GM06990 (cell line): ENCODE results near the gene TET1.

Experiments
- DNase-seq: peaks from one replicate; pipeline ENCODE4 v3.0.0-alpha.2; 2011; ENCODE audit not compliant: insufficient read length; ENCODE audit errors: extremely low read depth
- H3K27me3 ChIP-seq: replicated peaks from 2 replicates; pipeline ENCODE4 v1.6.0; 2011; ENCODE audit warnings: low read length; ENCODE audit not compliant: control insufficient read depth, insufficient read depth
- H3K36me3 ChIP-seq: 2 replicates; pipeline ENCODE4 v1.5.1; 2011; ENCODE audit warnings: low read length; ENCODE audit not compliant: control insufficient read depth, insufficient read depth
- H3K4me3 ChIP-seq: replicated peaks from 2 replicates; pipeline ENCODE4 v1.5.1; 2011; ENCODE audit warnings: low read depth, mild to moderate bottlenecking, control low read depth, low read length
- TF ChIP-seq, protein P1 (sequence below): IDR thresholded peaks from 2 replicates; pipeline ENCODE4 v1.5.1; 2011; ENCODE audit warnings: low read length, control low read depth, mild to moderate bottlenecking, inconsistent platforms; ENCODE audit not compliant: insufficient read depth, poor library complexity, severe bottlenecking

The TET1 gene

DNA sequence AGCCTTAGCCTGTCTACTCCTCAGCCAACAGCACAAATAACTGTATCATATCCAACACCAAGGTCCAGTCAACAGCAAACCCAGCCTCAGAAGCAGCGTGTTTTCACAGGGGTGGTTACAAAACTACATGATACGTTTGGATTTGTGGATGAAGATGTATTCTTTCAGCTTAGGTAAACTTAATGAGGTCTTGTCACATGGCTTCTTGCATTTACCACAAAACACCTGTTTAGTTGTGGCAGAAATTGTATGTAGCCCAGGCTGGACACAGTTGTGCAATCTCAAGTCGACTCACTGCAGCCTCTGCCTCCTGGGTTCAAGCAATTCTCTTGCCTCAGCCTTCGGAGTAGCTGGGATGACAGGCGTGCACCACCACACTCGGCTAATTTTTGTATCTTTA is 182.3 kb downstream of the TET1 start:
- no peaks in the 10 kb centered on the region for H3K27me3 ChIP-seq
- DNase-seq, result no peak
- TF ChIP-seq, protein P1, sequence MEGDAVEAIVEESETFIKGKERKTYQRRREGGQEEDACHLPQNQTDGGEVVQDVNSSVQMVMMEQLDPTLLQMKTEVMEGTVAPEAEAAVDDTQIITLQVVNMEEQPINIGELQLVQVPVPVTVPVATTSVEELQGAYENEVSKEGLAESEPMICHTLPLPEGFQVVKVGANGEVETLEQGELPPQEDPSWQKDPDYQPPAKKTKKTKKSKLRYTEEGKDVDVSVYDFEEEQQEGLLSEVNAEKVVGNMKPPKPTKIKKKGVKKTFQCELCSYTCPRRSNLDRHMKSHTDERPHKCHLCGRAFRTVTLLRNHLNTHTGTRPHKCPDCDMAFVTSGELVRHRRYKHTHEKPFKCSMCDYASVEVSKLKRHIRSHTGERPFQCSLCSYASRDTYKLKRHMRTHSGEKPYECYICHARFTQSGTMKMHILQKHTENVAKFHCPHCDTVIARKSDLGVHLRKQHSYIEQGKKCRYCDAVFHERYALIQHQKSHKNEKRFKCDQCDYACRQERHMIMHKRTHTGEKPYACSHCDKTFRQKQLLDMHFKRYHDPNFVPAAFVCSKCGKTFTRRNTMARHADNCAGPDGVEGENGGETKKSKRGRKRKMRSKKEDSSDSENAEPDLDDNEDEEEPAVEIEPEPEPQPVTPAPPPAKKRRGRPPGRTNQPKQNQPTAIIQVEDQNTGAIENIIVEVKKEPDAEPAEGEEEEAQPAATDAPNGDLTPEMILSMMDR, result no peak
- no peak overlapping the region for H3K4me3 ChIP-seq
- H3K36me3 ChIP-seq, result peaks cover 13% of the 10 kb centered on the region
